Endothelial cell of hepatic sinusoid (primary cell): ENCODE measurements around the gene FLVCR1.
"Not testable (repeated sequence)": the region's sequence is repeated elsewhere in the genome, so short reads cannot be mapped to it uniquely, and the experiment has no call there.

ENCODE experiments used
- in situ Hi-C: cut with HindIII; loops from 2 replicates; pipeline ENCODE4 v1.10.0; 2017; ENCODE audit warnings: low sequenced_read_pairs

Gene FLVCR1

DNA sequence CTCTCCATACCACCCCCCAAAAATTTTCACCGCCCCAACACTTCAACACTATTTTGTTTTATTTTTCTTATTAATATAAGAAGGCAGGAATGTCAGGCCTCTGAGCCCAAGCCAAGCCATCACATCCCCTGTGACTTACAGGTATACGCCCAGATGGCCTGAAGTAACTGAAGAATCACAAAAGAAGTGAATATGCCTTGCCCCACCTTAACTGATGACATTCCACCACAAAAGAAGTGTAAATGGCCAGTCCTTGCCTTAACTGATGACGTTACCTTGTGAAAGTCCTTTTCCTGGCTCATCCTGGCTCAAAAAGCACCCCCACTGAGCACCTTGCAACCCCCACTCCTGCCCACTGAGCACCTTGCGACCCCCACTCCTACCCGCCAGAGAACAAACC lies 56.0 kb downstream of the FLVCR1 start:
- in situ Hi-C loops, result not testable (repeated sequence)

DNA sequence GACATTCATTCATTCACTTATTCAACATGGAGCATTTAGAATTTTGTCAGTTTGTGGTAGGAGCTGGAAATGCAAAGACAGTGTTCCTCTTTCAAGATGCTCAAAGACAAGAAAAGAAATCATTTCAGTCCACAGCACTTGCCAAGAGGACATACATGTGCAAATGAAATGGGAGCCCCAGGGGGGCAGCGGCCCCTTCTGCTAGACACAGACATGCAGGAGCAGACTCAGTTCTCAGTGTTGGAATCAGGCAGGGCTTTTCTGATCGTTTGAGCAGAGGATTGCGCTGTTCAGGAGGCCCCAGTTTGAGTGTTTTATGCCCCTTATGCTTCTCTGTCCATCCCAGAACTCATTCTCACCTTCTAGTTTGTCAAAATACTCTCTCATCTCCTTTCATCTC lies 56.7 kb downstream of the FLVCR1 start:
- in situ Hi-C loops, result no loop called here

DNA sequence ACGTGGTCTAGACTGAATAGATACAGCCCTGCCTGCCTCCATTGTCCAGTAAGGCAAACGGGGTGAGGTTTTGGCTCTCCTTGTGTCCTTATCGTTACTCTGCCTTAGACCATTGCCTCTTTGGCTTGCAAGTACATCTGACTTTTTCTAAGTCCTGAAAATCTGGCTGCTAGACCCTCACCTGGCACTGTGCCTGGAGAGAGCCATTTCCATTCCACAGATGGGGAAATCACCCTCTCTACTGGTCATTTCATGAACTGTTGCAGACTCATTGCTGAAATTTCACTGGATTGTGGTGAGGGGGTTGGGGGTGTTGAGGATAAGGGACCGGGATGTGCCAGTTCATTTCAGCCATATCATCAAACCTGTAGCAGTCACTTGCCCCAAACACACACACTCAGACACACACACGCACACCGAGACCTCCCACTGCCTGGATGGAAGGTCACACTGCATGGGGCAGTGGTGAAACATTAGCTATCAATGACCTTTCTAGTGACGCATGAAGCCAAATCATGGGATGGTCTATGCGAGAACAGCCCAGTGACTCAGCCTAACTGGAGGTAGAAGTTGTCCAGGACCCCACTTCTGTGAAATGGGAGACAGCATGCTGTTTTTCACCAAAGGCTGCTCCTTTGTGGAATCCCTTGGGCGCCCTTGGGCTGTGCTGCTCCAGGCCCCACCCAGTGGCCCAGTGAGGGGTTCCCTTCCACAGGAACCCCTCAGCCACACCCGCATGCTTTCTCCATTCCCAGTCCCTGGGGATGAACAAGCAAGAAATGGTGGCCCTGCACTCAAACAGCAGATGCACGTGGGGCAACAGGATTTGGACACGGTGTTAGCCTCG lies 57.4 kb downstream of the FLVCR1 start:
- in situ Hi-C loops, result no loop called here

DNA sequence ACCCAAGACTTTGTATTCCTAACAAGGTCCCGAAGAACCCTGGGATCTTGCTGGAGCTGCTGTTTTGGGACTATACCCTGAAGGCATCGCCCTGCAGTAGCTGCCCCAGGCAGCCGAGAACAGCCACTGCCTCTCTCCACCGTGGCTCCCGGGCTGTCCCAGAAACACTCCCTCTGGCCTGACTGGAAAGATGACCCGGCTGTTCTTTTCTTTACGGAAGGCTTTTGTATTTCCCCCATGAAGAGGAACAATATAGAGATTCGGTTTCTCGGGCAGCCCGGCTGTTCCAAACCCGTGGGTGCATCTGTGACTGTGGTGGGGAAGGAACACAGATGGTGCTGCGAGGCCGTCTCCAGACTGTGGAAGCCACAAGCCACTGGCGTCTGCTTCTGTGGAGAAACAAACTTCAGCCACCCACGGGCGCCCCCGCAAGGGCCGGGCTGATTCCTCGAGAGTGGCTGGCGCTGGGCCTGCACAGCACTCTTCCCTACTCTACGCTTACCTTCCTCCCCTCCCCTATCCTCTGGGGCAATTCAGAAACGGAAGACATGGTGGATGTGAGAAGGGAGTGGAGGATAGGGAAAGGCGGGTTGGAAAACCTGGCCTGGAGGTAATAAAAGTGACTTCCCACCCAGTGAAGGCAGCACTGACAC lies 58.5 kb downstream of the FLVCR1 start:
- in situ Hi-C loops, result no loop called here

DNA sequence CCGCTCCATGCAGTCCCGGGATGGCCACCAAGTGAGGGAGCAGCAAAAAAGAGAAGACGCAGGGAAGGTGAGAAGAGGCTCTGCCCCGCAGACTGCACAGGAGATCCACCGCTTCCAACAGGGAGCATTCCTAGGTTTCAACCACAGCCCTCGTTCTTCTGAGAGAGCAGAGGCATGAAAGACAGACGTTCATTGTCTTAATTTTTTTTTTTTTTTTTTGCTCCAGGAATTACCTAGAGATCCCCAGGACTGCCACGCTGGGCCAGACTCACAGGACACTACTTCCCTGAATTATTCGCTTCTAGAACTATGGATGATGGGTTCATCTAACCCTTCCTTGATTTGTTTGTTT lies 59.0 kb downstream of the FLVCR1 start:
- in situ Hi-C loops, result no loop called here

DNA sequence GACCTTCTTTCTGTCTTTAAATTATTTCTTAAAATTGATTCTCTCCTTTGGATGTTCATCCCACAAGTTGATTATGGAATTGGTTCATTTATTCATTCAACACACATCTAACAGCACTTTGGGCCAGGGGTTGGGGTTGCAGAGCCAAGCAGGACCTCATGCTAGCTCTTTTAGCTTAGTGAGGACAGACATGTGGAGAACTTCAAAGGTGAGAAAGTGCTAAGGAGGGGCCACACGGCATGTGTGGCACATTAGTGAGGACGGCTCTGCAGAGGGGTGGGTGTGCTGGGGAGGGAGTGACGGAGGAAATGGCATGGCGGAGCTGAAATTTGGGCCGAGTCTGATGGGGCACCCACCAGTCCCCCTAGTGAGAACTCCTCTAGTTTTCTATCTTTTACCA lies 59.8 kb downstream of the FLVCR1 start:
- in situ Hi-C loops, result no loop called here

DNA sequence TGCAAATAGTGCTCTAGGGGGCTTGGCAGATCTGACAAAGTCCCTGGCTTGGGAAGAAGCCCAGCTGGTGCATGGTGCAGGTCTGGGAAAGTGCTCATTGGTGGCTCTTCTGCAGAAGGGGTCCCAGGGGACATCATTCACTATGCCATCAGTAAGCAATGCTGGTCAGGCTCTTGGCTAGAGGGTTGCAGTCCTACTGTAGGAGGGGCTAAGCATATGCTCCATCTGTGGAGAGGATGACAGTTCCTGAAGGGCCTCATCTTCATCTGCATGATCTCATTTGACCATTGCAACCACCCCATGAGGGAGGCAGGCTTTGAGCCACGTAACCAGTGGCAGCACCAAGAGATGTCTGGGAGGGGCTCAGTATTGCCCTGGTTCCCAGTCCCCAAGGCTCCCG lies 60.7 kb downstream of the FLVCR1 start:
- in situ Hi-C loops, result no loop called here

DNA sequence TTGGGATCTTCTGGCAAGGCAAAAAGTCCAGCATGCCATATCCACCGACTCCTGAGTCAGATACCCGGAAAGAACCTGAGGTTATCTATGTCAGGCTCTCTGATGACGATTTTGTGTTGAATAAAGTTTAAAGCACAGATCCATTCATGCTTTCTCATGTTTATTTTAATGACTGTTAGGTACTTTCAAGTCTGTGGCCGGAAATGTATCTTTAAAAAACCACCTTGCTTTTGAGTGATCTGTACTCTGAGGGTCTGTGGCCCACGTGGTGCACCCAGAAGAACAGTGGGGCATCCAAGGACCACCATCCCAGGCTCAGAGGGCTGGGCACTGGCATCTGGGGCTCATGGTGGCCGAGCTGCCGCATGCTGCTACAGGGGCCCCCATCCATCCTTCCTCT lies 62.2 kb downstream of the FLVCR1 start:
- in situ Hi-C loops, result no loop called here

DNA sequence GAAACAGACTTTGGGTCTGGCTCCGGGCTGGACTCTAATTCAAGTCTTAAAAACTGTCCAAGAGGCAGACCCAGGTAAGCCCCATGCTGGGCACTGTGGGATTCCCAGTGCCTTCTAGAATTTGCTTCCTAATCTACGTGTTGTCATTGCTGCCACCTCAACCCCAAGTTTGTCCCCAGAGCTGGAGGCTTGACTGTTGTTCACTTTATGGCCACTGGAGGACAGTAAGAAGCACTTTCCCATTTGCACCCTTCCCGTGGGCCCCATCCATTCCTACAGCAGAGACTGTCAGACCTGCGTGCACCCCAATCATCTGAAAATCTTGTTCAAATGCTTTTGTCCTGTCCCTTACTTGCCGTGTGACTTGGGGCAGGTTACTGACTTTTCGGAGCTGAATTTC lies 62.8 kb downstream of the FLVCR1 start:
- in situ Hi-C loops, result no loop called here

DNA sequence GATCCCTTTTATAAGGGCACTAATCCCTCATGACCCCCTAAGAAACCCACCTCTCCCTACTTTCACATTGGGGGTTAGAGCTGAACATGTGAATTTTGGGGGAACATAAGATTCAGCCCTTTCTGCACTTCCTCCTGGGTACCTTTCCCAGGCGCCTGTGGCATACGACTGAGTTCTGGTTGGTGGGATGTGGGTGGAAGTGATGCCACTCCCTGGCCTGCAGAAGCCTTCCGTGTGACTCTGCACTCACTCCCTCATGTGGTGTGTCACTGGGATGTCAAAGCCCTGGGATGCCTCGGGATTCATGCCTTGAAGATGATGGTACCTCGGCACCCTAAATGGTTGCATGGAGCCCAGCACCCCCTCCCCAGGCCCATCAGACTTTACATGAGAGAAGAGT lies 63.9 kb downstream of the FLVCR1 start:
- in situ Hi-C loops, result no loop called here

DNA sequence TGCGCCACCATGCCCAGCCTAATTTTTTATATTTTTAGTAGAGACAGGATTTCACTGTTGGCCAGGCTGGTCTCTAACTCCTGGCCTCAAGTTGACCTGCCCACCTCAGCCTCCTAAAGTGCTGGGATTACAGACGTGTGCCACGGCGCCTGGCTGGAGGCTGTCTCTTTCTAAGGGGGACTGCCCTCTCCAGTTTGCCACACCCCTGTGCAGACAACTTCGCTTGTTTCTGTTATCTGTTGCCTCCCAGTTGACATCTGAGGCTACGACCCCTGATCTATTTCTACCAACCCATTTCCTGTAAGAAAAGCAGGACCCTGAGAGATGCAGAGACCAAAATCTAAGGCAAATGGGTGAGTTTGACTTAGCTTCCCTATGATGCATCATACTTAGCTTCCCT lies 68.3 kb downstream of the FLVCR1 start:
- in situ Hi-C loops, result no loop called here

DNA sequence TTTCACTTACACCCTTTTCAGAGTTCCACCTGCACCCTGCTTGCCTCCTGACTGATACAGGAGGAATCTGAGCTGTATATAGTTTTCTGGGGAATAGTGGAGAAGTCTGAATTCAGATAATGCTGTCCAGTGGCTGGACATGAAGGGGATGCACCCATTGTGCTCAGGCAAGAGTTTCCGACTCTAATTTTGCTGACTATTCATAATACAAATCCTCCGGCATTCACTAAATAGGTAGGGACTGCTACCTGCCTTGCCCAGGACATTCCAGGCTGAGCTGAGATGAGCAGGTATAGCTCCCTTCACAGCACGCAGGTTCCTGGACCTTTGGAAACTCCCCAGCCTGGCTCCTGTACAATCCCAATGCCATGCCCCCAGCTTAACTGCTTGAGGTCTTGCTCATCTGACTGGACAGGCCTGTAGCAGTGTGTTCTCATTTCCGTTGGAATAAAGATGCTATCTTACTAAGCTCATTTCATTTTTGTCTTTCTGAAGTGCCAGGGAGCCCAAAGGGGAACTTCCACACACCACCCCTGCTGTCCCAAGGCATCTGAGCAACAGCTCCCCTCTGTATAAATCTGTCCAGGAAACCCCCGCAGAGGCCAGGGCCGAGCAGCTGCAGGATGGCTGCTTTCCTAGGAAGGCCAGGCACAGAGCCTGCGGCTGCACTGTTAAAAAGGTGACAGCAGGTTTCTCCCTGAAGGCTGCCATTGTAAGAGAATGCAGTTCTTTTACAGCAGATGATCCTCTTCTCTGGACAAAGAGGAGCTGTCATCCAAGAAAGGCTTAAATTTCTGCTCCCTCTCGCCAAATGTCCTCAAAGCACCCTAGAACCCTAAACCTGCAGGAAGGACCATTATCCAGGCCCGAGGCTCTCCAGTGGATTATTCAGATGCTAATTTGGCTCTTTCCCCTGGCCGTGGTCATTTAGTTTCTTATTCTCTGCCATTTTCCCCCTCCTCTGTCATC lies 70.5 kb downstream of the FLVCR1 start:
- in situ Hi-C loops, result no loop called here

DNA sequence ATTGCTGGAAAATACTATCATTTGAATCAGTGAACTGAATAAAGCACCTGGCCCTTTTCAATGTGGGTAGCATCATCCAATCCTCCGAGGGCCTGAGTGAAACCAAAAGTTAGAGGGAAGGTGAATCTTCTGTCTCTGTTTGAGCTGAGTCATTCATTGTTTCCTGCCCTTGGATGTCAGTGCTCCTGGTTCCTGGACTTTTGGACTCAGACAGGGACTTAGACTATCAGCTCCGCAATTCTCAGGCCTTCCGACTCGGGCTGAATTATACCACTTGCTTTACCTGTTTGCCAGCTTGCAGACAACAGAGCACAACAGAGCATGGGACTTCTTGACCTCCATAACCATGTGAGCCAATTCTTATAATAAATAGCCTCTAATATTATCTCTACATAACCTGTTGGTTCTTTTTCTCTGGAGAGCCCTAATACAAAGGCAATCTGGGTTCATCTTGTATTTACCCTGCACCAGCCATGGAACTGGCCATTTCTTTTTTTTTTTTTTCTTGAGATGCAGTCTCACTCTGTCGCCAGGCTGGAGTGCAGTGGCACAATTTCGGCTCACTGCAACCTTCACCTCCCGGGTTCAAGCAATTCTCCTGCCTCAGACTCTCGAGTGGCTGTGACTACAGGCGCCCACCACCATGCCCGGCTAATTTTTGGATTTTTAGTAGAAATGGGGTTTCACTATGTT lies 73.1 kb downstream of the FLVCR1 start:
- in situ Hi-C loops, result no loop called here

DNA sequence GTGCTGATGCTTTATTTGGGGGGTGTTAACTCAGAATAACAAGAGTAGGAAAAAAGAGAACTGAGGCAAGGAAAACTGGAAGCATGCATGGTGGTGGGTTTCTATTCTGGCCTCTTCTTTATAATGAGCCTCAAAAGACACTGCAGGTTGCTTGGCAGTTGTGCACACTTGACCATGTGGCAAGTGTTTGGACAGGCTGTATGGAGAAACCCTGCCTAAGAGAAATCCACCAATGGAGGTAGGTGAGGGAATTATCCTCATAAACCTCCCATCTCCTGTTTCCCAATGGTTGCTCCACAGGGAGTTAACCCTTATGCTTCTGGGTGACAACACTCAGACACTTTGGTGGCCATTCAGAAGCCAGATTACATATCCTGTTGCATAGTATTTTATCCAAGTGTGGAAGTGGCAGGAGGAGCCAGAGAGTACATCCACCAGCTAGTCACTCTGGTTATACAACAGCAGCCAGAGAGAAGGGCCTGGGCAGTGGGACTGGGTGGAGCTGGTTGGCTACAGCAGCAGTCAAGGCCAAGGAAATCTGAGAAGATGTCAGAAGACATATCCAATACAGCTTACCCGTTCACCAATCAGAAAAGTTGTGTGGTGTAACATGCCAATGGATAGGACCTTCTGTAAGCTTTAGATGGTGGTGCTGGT lies 75.9 kb downstream of the FLVCR1 start:
- in situ Hi-C loops, result no loop called here

DNA sequence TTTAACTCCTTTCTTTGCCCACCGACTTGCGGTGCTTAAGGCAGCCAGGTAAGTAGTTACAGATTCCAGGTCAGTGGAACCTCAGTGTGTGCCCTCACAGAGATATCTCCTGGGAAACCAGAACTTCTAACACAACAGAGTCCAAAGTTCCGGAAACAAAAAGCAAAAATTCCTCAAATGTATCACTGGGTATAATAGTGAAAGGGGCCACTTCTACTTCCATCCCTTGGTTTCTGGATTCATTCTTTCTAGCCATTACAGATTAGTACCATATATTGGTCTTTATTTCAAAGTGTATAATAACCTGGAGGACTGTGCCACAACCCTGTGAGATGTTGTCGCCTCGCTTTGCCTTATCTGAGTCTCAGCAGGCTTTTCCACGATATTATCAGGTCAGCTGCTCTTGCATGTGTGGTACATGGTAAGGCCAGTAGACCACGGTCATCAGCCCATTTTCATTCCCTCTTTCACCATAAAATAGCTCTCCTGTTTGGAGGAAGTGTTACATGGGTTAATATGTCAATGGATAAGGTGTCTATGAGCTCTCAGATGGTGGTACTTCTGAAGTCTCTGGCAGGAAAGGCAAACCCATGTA lies 77.4 kb downstream of the FLVCR1 start:
- in situ Hi-C loops, result no loop called here

DNA sequence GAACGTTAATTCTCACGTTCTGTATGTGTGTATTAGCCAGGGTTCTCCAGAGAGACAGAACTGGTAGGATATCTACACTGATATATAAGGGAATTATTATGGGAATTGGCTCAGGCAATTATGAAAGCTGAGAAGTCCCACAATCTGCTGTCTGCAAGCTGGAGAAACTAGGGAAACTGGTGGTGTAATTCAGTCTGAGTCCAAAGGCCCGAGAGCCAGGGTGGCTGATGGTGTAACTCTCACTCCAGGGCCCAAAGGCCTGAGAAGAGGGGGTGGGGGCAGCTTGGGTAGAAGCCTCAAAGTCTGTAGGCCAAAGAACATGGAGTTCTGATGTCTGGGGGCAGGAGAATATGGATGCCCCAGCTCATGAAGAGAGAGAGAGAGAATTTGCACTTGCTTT lies 79.0 kb downstream of the FLVCR1 start:
- in situ Hi-C loops, result no loop called here

DNA sequence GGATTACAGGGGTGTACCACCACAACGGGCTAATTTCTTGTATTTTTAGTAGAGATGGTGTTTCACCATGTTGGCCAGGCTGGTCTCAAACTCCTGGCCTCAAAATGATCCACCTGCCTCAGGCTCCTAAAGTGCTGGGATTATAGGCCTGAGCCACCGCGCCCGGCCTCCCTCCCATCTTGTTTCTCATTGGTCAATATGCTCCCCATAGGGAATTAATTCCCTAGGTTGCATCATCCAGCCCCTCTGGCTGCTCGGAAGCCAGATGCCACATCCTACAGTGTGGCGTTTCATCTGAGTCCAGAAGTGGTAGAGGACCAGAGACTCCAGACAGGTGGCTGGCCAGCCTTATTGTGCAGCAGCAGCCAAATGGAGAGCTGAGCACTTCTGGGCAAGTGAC lies 80.8 kb downstream of the FLVCR1 start:
- in situ Hi-C loops, result no loop called here

DNA sequence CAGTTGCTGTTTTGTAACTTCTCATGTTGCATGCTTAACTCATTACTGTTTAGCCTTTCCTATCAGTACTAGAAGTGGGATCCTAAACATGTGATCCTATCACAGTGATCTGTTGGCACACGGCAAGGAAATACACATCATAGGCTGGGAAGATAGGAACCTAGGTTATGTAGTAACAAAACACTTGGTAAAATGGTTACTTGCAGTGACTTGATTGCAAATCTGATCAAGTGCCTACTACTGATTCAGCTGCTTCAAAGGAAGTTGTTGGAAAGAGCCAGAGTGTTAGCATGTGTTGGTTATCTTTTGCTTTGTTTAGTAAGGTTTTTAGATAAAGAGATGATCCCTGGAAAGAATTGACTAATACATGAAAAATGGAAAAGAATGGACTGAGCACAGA lies 83.4 kb downstream of the FLVCR1 start:
- in situ Hi-C loops, result no loop called here

DNA sequence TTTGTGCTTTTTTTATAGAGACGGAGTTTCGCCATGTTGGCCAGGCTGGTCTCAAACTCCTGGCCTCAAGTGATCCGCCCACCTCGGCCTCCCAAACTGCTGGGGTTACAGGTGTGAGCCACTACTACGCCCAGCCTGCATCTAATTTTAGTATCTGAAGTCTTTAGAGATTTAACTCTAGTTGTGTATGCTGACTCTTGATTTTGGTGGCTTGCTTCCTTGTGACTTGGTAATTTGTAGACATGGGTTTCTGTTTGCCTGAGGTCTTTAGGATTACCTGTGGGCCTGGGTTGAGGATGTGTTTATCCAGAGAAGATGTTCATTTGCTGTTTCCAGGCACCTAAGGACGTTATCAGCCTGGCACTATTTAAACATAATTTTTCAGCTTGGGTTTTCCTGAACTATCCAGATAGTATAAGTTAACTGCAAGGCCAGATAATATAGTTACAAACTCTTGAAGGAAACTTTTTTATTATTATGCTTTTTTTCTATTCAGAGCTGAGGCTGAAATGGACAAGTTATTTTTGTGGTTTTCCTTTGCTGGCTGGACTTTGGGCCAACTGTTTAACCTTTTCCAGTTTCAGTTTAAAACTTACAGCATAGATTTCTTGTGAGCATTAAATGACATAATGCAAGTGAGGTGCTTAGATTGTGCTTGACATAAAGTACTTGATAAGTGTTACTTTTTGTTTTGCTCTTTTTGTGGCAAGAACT lies 84.8 kb downstream of the FLVCR1 start:
- in situ Hi-C loops, result no loop called here

DNA sequence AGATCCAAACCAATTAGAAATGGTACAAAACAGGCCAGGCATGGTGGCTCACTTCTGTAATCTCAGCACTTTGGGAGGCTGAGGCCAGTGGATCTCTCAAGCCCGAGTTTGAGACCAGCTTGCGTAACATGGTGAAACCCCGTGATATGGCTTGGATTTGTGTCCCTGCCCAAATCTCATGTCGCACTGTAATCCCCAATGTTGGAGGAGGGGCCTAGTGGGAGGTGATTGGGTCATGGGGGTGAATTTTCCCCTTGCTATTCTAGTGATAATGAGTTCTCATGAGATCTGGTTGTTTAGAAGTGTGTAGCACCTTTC lies 85.3 kb downstream of the FLVCR1 start:
- in situ Hi-C loops, result no loop called here
